ENCODE results near the gene SCGB1D1. TPM values are rescaled to one million over a fixed set of nuclear protein-coding genes. Genes with fewer than 3 reads are reported as not detected.

SCGB1D1 gene, protein sequence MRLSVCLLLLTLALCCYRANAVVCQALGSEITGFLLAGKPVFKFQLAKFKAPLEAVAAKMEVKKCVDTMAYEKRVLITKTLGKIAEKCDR
- polyA plus RNA-seq (ENCODE audit: insufficient read length) = not detected

DNA sequence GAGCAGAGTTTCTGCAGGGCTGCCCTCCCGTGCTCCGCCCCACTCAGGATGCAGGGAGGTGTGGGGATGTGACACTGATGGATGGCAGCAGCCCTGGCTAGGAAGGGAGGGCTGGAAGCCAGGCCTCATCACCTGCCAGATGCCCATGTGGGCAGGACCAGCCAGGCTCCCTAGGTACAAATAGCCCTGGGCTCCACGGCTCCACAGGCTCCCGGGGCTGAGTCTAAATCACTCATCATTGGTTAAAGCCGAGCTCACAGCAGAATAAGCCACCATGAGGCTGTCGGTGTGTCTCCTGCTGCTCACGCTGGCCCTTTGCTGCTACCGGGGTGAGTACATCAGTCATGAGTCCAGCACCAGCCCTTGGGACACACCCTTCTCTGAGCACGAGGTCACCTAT, at the start of gene SCGB1D1:
Gene SCGB1D1, plus strand, starts transcription at position 206 of the 400 bp plus-strand sequence. Its CDS starts 69 bp downstream, at position 275.
- no peak for DNase-seq

GRCh38 chr11:62140304-62141110, 49.5 kb upstream of the SCGB1D1 start:
- no peak for DNase-seq

GRCh38 chr11:62141111-62142042, 48.6 kb upstream of the SCGB1D1 start:
- no peak for DNase-seq

- no peak for DNase-seq
Measured at GRCh38 chr11:62142043-62142375, 48.0 kb upstream of the SCGB1D1 start.

DNA sequence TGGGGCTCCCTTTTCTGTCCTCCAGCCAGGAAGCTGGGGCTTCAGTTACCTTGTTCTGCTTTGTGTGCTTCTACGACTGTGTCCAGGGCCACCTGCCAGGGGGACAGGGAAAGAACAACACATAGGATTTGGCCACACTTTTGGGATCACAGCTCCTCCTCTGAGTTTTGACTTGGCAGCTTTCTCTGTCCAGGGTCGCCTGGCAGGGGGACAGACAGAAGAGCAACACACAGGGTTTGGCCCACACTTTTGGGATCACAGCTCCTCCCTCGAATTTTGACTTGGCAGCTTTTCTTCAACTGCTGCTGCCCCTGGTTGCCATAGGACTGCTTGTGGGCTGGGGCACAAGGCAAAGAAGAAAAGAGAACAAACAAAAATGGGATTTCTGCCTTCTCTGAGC, 47.1 kb upstream of the SCGB1D1 start:
- DNase-seq = no peak

DNA sequence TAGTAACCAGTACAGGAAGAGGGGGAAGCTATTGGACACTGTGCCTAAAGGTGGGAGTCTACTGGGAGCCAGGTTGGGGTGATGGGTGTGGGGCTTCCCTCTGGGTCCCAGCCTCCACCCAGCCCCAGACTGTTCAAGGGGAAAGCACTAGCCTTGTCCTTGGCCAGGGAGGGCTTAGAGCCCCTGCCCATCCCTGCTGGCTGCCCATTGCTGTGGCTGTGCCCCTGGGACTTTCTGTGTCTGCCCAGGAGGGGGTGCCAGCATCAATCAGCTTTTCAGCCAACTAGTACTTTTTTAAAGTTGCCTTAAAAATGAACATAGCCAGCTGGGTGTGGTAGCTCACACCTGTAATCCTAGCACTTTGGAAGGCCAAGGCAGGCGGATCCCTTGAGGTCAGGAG, 46.3 kb upstream of the SCGB1D1 start:
- DNase-seq = no peak

- no peak for DNase-seq
Measured at GRCh38 chr11:62144641-62145255, 45.3 kb upstream of the SCGB1D1 start.

- no peak for DNase-seq
Measured at GRCh38 chr11:62145261-62145871, 44.6 kb upstream of the SCGB1D1 start.

DNA sequence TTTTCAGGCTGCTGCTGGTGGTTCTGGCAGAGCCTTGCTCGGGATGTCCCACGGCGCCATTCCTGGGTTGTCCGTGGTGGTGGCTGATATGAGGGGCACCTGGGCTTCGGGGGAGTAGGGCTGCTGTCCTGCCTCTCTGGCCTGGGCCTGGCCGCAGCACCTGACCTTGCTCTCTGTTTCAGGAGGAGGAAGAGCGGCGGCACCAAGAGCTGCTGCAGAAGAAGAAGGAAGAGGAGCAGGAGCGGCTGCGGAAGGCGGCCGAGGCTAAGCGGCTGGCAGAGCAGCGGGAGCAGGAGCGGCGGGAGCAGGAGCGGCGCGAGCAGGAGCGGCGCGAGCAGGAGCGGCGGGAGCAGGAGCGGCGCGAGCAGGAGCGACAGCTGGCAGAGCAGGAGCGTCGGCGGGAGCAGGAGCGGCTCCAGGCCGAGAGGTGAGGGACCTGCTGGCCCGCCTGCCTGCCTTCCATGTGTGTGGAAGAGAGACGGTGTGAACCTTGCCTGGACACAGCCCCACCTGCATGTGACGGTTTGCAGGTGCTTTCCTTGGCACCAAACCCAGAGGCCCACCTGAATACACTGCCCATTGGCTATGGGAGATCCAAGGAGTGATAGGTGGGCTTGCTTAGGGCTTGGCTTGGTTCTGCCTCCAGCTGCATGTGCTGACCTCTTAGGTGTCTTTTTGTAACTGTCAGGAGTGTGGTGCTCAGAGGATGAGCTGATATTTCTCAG, 43.4 kb upstream of the SCGB1D1 start:
- no peak for DNase-seq

GRCh38 chr11:62147545-62147944, 42.5 kb upstream of the SCGB1D1 start:
- no peak for DNase-seq

DNA sequence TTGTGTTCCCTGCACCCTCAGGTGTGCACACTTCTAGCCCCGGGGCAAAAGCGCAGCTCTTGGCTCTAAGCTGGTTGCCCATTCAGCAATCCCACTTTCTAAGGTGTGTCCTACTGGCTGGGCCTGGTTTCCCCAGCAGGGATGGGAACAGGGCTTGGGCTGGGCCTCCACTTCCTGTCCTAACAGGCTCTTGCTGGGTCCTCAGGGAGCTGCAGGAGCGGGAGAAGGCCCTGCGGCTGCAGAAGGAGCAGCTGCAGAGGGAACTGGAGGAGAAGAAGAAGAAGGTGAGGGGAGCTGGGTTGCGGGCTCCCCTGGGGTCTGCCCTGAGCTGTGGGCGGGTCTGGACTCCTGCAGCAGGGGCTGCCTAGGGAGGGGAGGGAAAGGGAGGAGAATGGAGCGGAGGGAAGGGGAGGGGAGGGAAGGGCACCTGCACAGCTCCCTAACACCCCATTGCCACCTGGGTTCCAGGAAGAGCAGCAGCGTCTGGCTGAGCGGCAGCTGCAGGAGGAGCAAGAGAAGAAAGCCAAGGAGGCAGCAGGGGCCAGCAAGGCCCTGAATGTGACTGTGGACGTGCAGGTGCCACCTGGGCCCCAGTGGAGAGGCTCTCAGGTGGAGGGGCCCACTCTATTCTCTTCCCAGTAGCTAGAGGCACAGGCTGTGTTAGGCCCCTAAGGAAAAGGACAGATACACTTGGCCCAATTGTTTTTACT, 41.6 kb upstream of the SCGB1D1 start:
- no peak for DNase-seq

DNA sequence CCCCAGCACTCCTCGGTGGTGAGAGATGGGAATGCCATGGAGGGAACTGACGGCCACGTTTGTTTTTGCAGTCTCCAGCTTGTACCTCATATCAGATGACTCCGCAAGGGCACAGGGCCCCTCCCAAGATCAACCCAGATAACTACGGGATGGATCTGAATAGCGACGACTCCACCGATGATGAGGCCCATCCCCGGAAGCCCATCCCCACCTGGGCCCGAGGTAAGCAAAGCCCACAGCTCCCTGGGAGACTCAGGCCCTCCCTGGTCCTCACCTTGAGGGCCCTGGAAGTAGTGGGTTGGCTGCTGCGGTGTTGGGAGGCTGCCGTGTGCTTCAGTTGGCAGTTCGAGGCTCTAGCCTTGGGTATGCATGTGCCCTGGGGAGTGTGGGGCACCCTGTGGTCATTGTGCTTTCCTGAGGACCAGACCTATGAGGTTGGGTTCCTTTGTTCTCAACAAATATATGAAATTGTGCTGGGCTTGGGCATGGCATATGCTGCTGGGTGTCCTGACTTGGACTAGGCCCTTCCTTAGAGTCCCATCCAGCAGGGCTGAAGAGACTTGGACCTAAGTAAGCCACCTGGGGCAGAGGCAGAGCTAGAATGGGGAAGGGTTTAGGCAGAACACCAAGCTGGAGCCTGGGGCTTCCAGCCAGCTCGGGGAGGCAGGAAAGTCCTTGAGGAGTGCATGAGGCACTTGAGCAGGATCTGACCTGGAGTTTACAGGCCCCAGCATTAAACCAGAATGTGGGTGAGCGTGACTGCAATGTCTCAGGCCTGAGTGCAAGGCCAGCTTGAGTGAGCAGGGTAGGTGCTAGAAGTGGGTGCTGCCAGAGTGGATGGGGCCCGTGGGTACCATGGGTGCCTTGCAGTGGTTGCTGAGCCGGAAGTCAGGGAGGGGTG, 39.8 kb upstream of the SCGB1D1 start:
- DNase-seq = no peak

- no peak for DNase-seq
Measured at GRCh38 chr11:62150887-62151736, 38.9 kb upstream of the SCGB1D1 start.

DNA sequence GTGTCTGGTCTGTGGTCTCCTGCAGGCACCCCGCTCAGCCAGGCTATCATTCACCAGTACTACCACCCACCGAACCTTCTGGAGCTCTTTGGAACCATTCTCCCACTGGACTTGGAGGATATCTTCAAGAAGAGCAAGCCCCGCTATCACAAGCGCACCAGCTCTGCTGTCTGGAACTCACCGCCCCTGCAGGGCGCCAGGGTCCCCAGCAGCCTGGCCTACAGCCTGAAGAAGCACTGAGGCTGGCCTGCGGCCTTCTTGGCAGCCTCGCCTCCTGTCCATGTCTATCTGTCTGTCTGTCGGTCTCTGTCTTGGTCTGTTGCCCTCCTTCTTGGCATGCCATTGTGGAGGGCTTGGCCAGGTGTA, 38.3 kb upstream of the SCGB1D1 start:
- no peak for DNase-seq

GRCh38 chr11:62152245-62153086, 37.5 kb upstream of the SCGB1D1 start:
- DNase-seq = no peak

GRCh38 chr11:62153087-62153395, 37.0 kb upstream of the SCGB1D1 start:
- DNase-seq = no peak

- DNase-seq = no peak
Measured at GRCh38 chr11:62153617-62154016, 36.4 kb upstream of the SCGB1D1 start.

GRCh38 chr11:62157603-62158002, 32.4 kb upstream of the SCGB1D1 start:
- no peak for DNase-seq
